Activated CD4-positive, alpha-beta T cell treated with anti-CD3 and anti-CD28 coated beads, Interleukin-2, amount 50 U/mL, for 4 hours (primary cell): ENCODE results near the gene LILRA1.
"Not testable (repeated sequence)": the region's sequence is repeated elsewhere in the genome, so short reads cannot be mapped to it uniquely, and the experiment has no call there.

Source experiments
- DNase-seq, 2 experiments: peaks; one replicate each; pipeline ENCODE4 v3.0.0-alpha.2; 2020

The LILRA1 gene

GRCh38 chr19:54578268-54578667 is 15.2 kb upstream of the LILRA1 start:
- DNase-seq, result not testable (repeated sequence)

GRCh38 chr19:54586397-54586796 is 7.0 kb upstream of the LILRA1 start:
- DNase-seq, result no peak

GRCh38 chr19:54587026-54587425 is 6.4 kb upstream of the LILRA1 start:
- no peak for DNase-seq

GRCh38 chr19:54593931-54594626 is 647 bp downstream of the LILRA1 start:
- not testable (repeated sequence) for DNase-seq

GRCh38 chr19:54594737-54595136 is 1.3 kb downstream of the LILRA1 start:
- no peak for DNase-seq

GRCh38 chr19:54595680-54596436 is 2.4 kb downstream of the LILRA1 start:
- not testable (repeated sequence) for DNase-seq

- no peak for DNase-seq
Measured at GRCh38 chr19:54600212-54600611, 6.8 kb downstream of the LILRA1 start.

GRCh38 chr19:54606230-54606629 is 12.8 kb downstream of the LILRA1 start:
- no peak for DNase-seq

GRCh38 chr19:54606891-54607784 is 13.7 kb downstream of the LILRA1 start:
- DNase-seq, result no peak

- DNase-seq, result no peak
Measured at GRCh38 chr19:54607785-54608150, 14.3 kb downstream of the LILRA1 start.

GRCh38 chr19:54608205-54608604 is 14.8 kb downstream of the LILRA1 start:
- DNase-seq, result no peak

GRCh38 chr19:54608792-54609191 is 15.4 kb downstream of the LILRA1 start:
- DNase-seq, result no peak

- DNase-seq, result no peak
Measured at GRCh38 chr19:54609356-54609791, 15.9 kb downstream of the LILRA1 start.

- DNase-seq, result no peak
Measured at GRCh38 chr19:54612428-54612827, 19.0 kb downstream of the LILRA1 start.

GRCh38 chr19:54614726-54615125 is 21.3 kb downstream of the LILRA1 start:
- no peak for DNase-seq

GRCh38 chr19:54616057-54616456 is 22.6 kb downstream of the LILRA1 start:
- DNase-seq, result no peak

- no peak for DNase-seq
Measured at GRCh38 chr19:54616821-54617560, 23.6 kb downstream of the LILRA1 start.

- DNase-seq, result no peak
Measured at GRCh38 chr19:54620464-54620863, 27.0 kb downstream of the LILRA1 start.

GRCh38 chr19:54622431-54622830 is 29.0 kb downstream of the LILRA1 start:
- DNase-seq, result no peak

- DNase-seq, result not testable (repeated sequence)
Measured at GRCh38 chr19:54624234-54624633, 30.8 kb downstream of the LILRA1 start.

GRCh38 chr19:54624934-54625730 is 31.7 kb downstream of the LILRA1 start:
- not testable (repeated sequence) for DNase-seq

- no peak for DNase-seq
Measured at GRCh38 chr19:54626757-54627156, 33.3 kb downstream of the LILRA1 start.
